ENCODE results near the gene KLHL21. TPM values are rescaled to one million over a fixed set of nuclear protein-coding genes. Genes with fewer than 3 reads are reported as not detected.

KLHL21 gene
- polyA plus RNA-seq, 2 of the 4 experiments (the other 2 are of a cell fraction), result 3.3 to 10.5 TPM

- no peak overlapping the region for H3K27ac ChIP-seq
- no peak overlapping the region for H3K4me2 ChIP-seq
- CTCF ChIA-PET, result interaction anchor here (1.0 kb wide), 2 partner anchors 39 to 48 kb away, joined by 3 read pairs; partner anchors contain the start of gene NOL9
- no peaks in the 10 kb centered on the region for H3K9me3 ChIP-seq
- DNase-seq (ENCODE audit: low read depth in 1 of 2, low spot score in 1 of 2) (no peak), ATAC-seq (no peak), FAIRE-seq (no peak)
- POLR2A ChIA-PET, result no interaction called here
- no peaks in the 10 kb centered on the region for H3K4me1 ChIP-seq
- no peak for TF ChIP-seq RARB (CRISPR knock-in tag; IDR thresholded peaks at IDR 0.05)
- TF ChIP-seq MAFK (IDR thresholded peaks at IDR 0.05; ENCODE audit: partially characterized antibody), result no peak
- no peak for TF ChIP-seq HOXA7 (CRISPR knock-in tag; IDR thresholded peaks at IDR 0.05)
- TF ChIP-seq ZC3H11A (IDR thresholded peaks at IDR 0.05), result no peak
- no peak for TF ChIP-seq GATA3 (IDR thresholded peaks at IDR 0.05; ENCODE audit: borderline replicate concordance)
- TF ChIP-seq REST (IDR thresholded peaks at IDR 0.05), result no peak
- TF ChIP-seq EP300 (IDR thresholded peaks at IDR 0.05), result no peak
- TF ChIP-seq CBX2 (IDR thresholded peaks at IDR 0.05; ENCODE audit: borderline replicate concordance, low read depth), result no peak
- TF ChIP-seq HDAC2 (IDR thresholded peaks at IDR 0.05), result no peak
- TF ChIP-seq PBX3 (IDR thresholded peaks at IDR 0.05), result no peak
- TF ChIP-seq USF2 (IDR thresholded peaks at IDR 0.05), result no peak
- no peak for TF ChIP-seq HMGXB4 (CRISPR knock-in tag; IDR thresholded peaks at IDR 0.05; ENCODE audit: borderline replicate concordance)
- no peak for TF ChIP-seq BHLHE40 (IDR thresholded peaks at IDR 0.05; ENCODE audit: low read depth, low read length)
- TF ChIP-seq NFE2L2 (conservative IDR thresholded peaks at IDR 0.05; ENCODE audit: low read length), result no peak
- TF ChIP-seq CEBPB (IDR thresholded peaks at IDR 0.05), result no peak
- no peak for TF ChIP-seq ZNF302 (CRISPR knock-in tag; IDR thresholded peaks at IDR 0.05)
- TF ChIP-seq JUN (IDR thresholded peaks at IDR 0.05), result no peak
- no peak for TF ChIP-seq POLR2A (IDR thresholded peaks at IDR 0.05; ENCODE audit: low read length)
- WGBS (ENCODE audit: missing lambda C conversion rate), result 93% methylated on average over 20 of the region's 38 CpGs
- no peak overlapping the region for H3K4me3 ChIP-seq
Observed at GRCh38 chr1:6592865-6593593, 9.6 kb downstream of the KLHL21 start.

- no peak for DNase-seq (ENCODE audit: low read depth in 1 of 2, low spot score in 1 of 2)
- H3K4me2 ChIP-seq, result no peak overlapping the region
- H3K4me3 ChIP-seq, result no peak overlapping the region
- no peak overlapping the region for H3K27ac ChIP-seq
- H3K9me3 ChIP-seq, result no peaks in the 10 kb centered on the region
- FAIRE-seq, result no peak
- WGBS (ENCODE audit: missing lambda C conversion rate), result 58% methylated on average over 5 of the region's 5 CpGs
- POLR2A ChIA-PET, result no interaction called here
- no peak for ATAC-seq
- CTCF ChIA-PET, result interaction anchor here (1.0 kb wide), 1 partner anchor 38 kb away, joined by 3 read pairs; the partner anchor contains the start of gene NOL9
- H3K4me1 ChIP-seq, result no peaks in the 10 kb centered on the region
- no peak for TF ChIP-seq SREBF2 (IDR thresholded peaks at IDR 0.05)
- TF ChIP-seq MAFK (IDR thresholded peaks at IDR 0.05; ENCODE audit: partially characterized antibody), result no peak
- TF ChIP-seq FOSL2 (IDR thresholded peaks at IDR 0.05), result no peak
- no peak for TF ChIP-seq FOSL2 (CRISPR knock-in tag; IDR thresholded peaks at IDR 0.05)
- TF ChIP-seq RNF2 (IDR thresholded peaks at IDR 0.05; ENCODE audit: borderline replicate concordance, low read depth), result no peak
- TF ChIP-seq HOXB5 (CRISPR knock-in tag; IDR thresholded peaks at IDR 0.05), result no peak
- TF ChIP-seq RARB (CRISPR knock-in tag; IDR thresholded peaks at IDR 0.05), result no peak
- TF ChIP-seq HOXA7 (CRISPR knock-in tag; IDR thresholded peaks at IDR 0.05), result no peak
- no peak for TF ChIP-seq RCOR1 (IDR thresholded peaks at IDR 0.05; ENCODE audit: low read depth, low read length)
- no peak for TF ChIP-seq NFE2L2 (conservative IDR thresholded peaks at IDR 0.05; ENCODE audit: low read length)
- no peak for TF ChIP-seq ESRRA (IDR thresholded peaks at IDR 0.05; ENCODE audit: borderline replicate concordance, low read length)
- no peak for TF ChIP-seq EP300 (IDR thresholded peaks at IDR 0.05)
- TF ChIP-seq MAZ (IDR thresholded peaks at IDR 0.05; ENCODE audit: borderline replicate concordance, low read depth, low read length), result no peak
- no peak for TF ChIP-seq HES2 (IDR thresholded peaks at IDR 0.05)
- no peak for TF ChIP-seq POLR2AphosphoS2 (conservative IDR thresholded peaks at IDR 0.05; ENCODE audit: low read length)
- TF ChIP-seq HDAC2 (IDR thresholded peaks at IDR 0.05), result no peak
Observed at GRCh38 chr1:6592441-6592840, 10.2 kb downstream of the KLHL21 start.

All from A549 (cell line).